HG02678 (cell line): Measurements from ENCODE around the gene ZBTB4.
A peak's percentile ranks its signal among the peaks of the same experiment; 100 is the strongest.
"Not testable (repeated sequence)": the region's sequence is repeated elsewhere in the genome, so short reads cannot be mapped to it uniquely, and the experiment has no call there.

Experiments used
- ATAC-seq: cut with Tn5 transposase; IDR thresholded peaks from one replicate; pipeline ENCODE4 v1.9.1; 2021; ENCODE audit warnings: mild to moderate bottlenecking, moderate library complexity; ENCODE audit not compliant: unreplicated experiment

Gene ZBTB4

GRCh38 chr17:7493941-7494340 is 14.5 kb upstream of the ZBTB4 start:
- no peak for ATAC-seq

- no peak for ATAC-seq
Measured at GRCh38 chr17:7491583-7491982, 12.2 kb upstream of the ZBTB4 start.

GRCh38 chr17:7490144-7490543 is 10.7 kb upstream of the ZBTB4 start:
- ATAC-seq: no peak

- no peak for ATAC-seq
Measured at GRCh38 chr17:7486181-7486580, 6.8 kb upstream of the ZBTB4 start.

GRCh38 chr17:7484919-7485377 is 5.5 kb upstream of the ZBTB4 start:
- no peak for ATAC-seq

GRCh38 chr17:7484067-7484918 is 4.9 kb upstream of the ZBTB4 start, which contains the start of gene POLR2A:
TSS of gene POLR2A (plus strand) at chr17:7484366.
- ATAC-seq: peak; percentile 61

- peak; percentile 37 for ATAC-seq
Measured at GRCh38 chr17:7483255-7484066, 4.0 kb upstream of the ZBTB4 start.

- ATAC-seq: not testable (repeated sequence)
Measured at GRCh38 chr17:7482742-7483088, 3.3 kb upstream of the ZBTB4 start.

GRCh38 chr17:7481842-7482741 is 2.7 kb upstream of the ZBTB4 start:
- not testable (repeated sequence) for ATAC-seq

- ATAC-seq: not testable (repeated sequence)
Measured at GRCh38 chr17:7481275-7481674, 1.8 kb upstream of the ZBTB4 start, which contains the start of gene SLC35G6. TSS of gene SLC35G6 (plus strand) at chr17:7481446. CDS start at chr17:7481517, 71 bp downstream.

GRCh38 chr17:7480089-7480384 is 606 bp upstream of the ZBTB4 start:
- ATAC-seq: no peak

- ATAC-seq: no peak
Measured at GRCh38 chr17:7478276-7479212, 887 bp downstream of the ZBTB4 start.

- ATAC-seq: no peak
Measured at GRCh38 chr17:7477392-7478275, 1.8 kb downstream of the ZBTB4 start.

GRCh38 chr17:7476951-7477350 is 2.5 kb downstream of the ZBTB4 start:
- ATAC-seq: no peak

- no peak for ATAC-seq
Measured at GRCh38 chr17:7476494-7476893, 2.9 kb downstream of the ZBTB4 start.

GRCh38 chr17:7475764-7476422 is 3.5 kb downstream of the ZBTB4 start:
- ATAC-seq: no peak

- ATAC-seq: not testable (repeated sequence)
Measured at GRCh38 chr17:7474767-7475166, 4.7 kb downstream of the ZBTB4 start.

- ATAC-seq: no peak
Measured at GRCh38 chr17:7471729-7472128, 7.7 kb downstream of the ZBTB4 start.
